ENCODE measurements around the gene WBP4.

The WBP4 gene

DNA sequence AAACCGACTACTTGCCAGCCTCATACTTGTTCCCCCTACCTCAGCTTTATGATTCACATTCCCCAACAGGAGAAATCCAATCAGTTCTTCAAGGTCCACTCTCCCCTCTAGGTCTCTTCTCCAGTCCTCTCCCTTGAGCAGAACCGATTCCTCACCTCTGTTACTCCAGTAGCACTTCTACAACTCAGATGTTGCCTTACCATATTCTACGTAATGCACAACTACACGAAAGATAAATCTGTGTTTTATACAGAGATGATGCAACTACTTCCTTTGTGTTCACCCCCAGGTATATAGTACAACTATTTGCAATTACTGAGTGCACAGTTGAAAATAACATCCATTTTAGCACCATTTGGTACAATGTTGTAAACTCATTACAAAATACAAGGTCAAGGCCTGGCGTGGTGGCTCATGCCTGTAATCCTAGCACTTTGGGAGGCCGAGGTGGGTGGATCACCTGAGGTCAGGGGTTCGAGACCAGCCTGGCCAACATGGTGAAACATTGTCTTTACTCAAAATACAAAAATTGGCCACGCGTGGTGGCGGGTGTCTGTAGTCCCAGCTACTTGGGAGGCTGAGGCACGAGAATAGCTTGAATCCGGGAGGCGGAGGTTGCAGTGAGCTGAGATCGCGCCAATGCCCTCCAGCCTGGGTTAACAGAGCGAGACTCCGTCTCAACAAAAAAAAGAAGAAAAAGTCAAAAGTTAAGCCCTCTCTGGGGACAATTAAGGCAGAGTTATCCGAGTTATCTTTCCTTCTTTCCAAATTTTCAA lies 2.8 kb upstream of the WBP4 start:
- H3K36me3 ChIP-seq (ENCODE audit: control insufficient read depth, insufficient read depth, low read length): no peaks in the 10 kb centered on the region
- no peak overlapping the region for H3K4me3 ChIP-seq (replicated peaks; ENCODE audit: low read depth, low read length)
- TF ChIP-seq, protein P1, sequence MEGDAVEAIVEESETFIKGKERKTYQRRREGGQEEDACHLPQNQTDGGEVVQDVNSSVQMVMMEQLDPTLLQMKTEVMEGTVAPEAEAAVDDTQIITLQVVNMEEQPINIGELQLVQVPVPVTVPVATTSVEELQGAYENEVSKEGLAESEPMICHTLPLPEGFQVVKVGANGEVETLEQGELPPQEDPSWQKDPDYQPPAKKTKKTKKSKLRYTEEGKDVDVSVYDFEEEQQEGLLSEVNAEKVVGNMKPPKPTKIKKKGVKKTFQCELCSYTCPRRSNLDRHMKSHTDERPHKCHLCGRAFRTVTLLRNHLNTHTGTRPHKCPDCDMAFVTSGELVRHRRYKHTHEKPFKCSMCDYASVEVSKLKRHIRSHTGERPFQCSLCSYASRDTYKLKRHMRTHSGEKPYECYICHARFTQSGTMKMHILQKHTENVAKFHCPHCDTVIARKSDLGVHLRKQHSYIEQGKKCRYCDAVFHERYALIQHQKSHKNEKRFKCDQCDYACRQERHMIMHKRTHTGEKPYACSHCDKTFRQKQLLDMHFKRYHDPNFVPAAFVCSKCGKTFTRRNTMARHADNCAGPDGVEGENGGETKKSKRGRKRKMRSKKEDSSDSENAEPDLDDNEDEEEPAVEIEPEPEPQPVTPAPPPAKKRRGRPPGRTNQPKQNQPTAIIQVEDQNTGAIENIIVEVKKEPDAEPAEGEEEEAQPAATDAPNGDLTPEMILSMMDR (IDR thresholded peaks at IDR 0.05; ENCODE audit: insufficient read depth, low read length, poor library complexity, severe bottlenecking): no peak
- H3K27me3 ChIP-seq (replicated peaks; ENCODE audit: control insufficient read depth, insufficient read depth, low read length): no peaks in the 10 kb centered on the region
- no peak for DNase-seq (ENCODE audit: extremely low read depth, insufficient read length)

DNA sequence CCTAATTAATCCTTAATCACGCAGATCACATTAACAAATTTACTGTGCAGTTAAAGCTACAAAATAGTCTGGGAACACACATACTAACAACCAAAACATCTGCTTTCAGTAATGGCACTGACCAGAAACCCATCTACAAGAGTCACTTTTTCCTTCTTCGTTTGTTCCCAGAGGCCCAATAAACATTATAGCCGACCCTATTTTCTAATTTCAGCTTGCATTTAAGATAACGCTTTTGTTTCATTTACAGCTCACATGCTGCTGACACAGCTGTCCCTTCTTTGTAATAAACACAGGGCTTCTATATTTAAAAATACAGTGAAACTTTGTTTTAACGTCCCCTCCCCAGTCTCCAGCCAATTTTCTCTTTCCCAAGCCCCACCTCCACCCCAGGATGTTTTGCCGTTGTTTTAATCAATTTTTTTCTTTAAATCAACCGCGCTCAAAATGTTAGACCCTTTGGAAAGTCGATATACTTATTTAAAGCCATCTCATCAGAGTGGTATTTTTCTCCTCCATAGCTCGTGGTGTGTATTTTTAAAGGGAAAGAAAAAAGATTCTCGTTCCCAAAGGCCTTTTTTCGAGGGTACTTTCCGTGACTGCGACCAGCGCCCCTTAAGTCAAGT lies 1.7 kb upstream of the WBP4 start:
- DNase-seq (ENCODE audit: extremely low read depth, insufficient read length): no peak
- Histone ChIP-seq H3K4me3 (replicated peaks; ENCODE audit: low read depth, low read length) (peak overlapping the region; percentile 93), H3K36me3 (ENCODE audit: control insufficient read depth, insufficient read depth, low read length) (no peaks in the 10 kb centered on the region), H3K27me3 (replicated peaks; ENCODE audit: control insufficient read depth, insufficient read depth, low read length) (no peaks in the 10 kb centered on the region)
- TF ChIP-seq, protein P1 (IDR thresholded peaks at IDR 0.05; ENCODE audit: insufficient read depth, low read length, poor library complexity, severe bottlenecking): no peak

DNA sequence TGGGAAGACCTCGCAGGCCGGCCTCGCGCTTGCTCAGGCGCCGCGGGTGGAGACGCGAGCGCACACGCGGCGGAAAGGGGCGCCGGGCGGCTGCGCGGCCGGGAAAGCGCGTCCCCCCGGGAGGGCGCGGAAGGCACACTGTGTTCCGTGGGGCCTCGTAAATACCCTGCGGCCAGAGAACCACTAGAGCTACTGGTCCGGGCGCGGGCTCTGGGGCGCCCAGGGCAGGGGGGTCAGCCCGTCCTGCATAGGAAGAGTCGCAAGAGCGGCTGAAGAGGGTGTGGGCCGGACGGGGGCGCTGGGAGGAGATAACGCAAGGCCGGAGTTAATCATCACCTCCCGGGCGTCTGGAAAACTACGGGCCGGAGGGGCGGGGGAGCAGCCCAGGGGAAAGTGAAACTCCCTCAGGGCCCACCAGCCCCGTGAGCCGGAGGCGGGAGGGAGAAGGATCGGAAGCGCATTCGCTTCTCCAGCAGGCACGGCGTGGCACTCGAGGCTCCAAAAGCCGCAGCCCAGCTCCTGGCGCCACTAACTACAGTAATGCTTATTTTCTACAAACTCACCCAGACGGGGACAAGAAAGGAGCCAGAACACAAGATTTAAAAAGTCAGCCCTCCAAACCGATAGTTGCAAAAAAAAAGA lies 1.1 kb upstream of the WBP4 start:
- H3K27me3 ChIP-seq (replicated peaks; ENCODE audit: control insufficient read depth, insufficient read depth, low read length): no peaks in the 10 kb centered on the region
- peak; percentile 89 for DNase-seq (ENCODE audit: extremely low read depth, insufficient read length)
- peak overlapping the region; percentile 93 for H3K4me3 ChIP-seq (replicated peaks; ENCODE audit: low read depth, low read length)
- H3K36me3 ChIP-seq (ENCODE audit: control insufficient read depth, insufficient read depth, low read length): no peaks in the 10 kb centered on the region
- TF ChIP-seq, protein P1 (IDR thresholded peaks at IDR 0.05; ENCODE audit: insufficient read depth, low read length, poor library complexity, severe bottlenecking): peak; percentile 55

DNA sequence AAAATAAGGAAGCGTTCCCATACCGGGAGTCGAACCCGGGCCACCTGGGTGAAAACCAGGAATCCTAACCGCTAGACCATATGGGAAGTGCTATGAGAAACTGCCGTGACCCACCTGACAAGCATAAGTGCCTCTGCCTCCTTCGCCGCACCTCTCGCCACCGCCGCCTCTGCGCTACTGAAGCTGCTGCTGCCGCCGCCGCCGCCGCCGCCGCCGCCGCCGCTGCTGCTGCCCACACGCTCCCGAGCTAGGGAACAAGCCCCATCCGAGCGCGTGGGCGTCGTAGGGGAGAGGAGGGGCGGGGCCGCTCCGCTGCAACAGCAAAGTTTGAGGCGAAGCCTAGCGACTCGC lies 610 bp upstream of the WBP4 start:
- no peaks in the 10 kb centered on the region for H3K27me3 ChIP-seq (replicated peaks; ENCODE audit: control insufficient read depth, insufficient read depth, low read length)
- DNase-seq (ENCODE audit: extremely low read depth, insufficient read length): no peak
- no peaks in the 10 kb centered on the region for H3K36me3 ChIP-seq (ENCODE audit: control insufficient read depth, insufficient read depth, low read length)
- TF ChIP-seq, protein P1 (IDR thresholded peaks at IDR 0.05; ENCODE audit: insufficient read depth, low read length, poor library complexity, severe bottlenecking): no peak
- H3K4me3 ChIP-seq (replicated peaks; ENCODE audit: low read depth, low read length): peak overlapping the region; percentile 93

DNA sequence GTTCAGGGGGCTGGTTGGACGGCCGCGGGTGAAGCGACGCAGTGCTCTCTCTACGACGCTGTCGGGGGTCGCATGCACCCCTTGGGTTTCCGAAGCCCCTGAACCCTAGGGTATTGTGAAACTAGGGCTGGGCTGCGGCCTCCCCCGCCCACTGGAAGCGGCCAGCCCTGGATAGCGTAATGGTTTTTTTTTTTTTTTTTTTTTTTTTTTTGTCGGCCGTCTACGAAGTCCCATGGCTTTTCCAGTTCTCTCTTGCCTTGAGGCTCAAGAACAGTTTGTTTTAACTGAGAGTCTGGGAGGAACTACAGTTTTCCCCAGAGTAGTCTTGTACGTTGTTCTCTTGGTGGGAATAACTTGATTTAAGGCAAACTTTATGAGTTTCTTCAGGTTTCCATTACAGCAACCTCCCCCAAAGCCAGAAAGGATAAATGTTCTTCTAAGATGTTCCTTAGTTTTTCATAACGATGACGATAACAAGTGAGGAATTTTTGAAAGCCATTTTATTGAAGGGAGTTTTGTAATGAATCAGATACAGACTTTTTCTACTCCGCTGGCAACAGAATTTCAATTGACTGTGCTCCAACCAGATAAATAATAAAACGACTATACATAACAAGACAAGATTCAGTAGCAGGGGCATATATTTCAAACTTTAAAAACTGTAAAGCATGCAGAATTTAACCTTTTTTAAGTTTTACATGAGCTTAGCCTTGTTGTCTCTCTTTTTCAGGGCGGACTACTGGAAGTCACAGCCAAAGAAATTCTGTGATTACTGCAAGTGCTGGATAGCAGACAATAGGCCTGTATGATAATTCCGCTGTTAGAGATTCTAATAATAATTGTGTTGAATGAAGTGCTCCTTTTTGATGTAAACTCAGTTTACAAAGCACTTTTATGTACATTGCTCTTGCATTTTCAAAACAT lies 867 bp downstream of the WBP4 start:
- TF ChIP-seq, protein P1 (IDR thresholded peaks at IDR 0.05; ENCODE audit: insufficient read depth, low read length, poor library complexity, severe bottlenecking): peak; percentile 10
- Histone ChIP-seq H3K27me3 (replicated peaks; ENCODE audit: control insufficient read depth, insufficient read depth, low read length) (no peaks in the 10 kb centered on the region), H3K36me3 (ENCODE audit: control insufficient read depth, insufficient read depth, low read length) (peaks cover 2% of the 10 kb centered on the region; the same call in 1 of the 2 replicates), H3K4me3 (replicated peaks; ENCODE audit: low read depth, low read length) (peak overlapping the region; percentile 93)
- no peak for DNase-seq (ENCODE audit: extremely low read depth, insufficient read length)
